ENCODE data around the gene SPON1.
"Not testable (repeated sequence)": the region's sequence is repeated elsewhere in the genome, so short reads cannot be mapped to it uniquely, and the experiment has no call there.

SPON1 gene

GRCh38 chr11:14262271-14262846 is 299.8 kb downstream of the SPON1 start:
- H3K4me1 ChIP-seq (ENCODE audit: control insufficient read depth, insufficient read depth, low read length): peaks cover 54% of the 10 kb centered on the region
- no peaks in the 10 kb centered on the region for H3K9me3 ChIP-seq (ENCODE audit: control insufficient read depth, low read length)
- no peaks in the 10 kb centered on the region for H3K27me3 ChIP-seq (replicated peaks; ENCODE audit: control insufficient read depth, insufficient read depth, low read length)
- no peak overlapping the region for H3K4me3 ChIP-seq (ENCODE audit: low read length)
- no peak overlapping the region for H3K9ac ChIP-seq (ENCODE audit: low read length)
- no peak for DNase-seq (ENCODE audit: low read depth)
- peaks cover 28% of the 10 kb centered on the region for H3K36me3 ChIP-seq (ENCODE audit: control insufficient read depth, insufficient read depth, low read length, severe bottlenecking)

GRCh38 chr11:14264966-14265365 is 302.4 kb downstream of the SPON1 start:
- Histone ChIP-seq H3K4me3 (ENCODE audit: low read length) (no peak overlapping the region), H3K27me3 (replicated peaks; ENCODE audit: control insufficient read depth, insufficient read depth, low read length) (no peaks in the 10 kb centered on the region), H3K4me1 (ENCODE audit: control insufficient read depth, insufficient read depth, low read length) (peaks cover 48% of the 10 kb centered on the region), H3K9me3 (ENCODE audit: control insufficient read depth, low read length) (no peaks in the 10 kb centered on the region), H3K36me3 (ENCODE audit: control insufficient read depth, insufficient read depth, low read length, severe bottlenecking) (peaks cover 28% of the 10 kb centered on the region), H3K9ac (ENCODE audit: low read length) (no peak overlapping the region)
- no peak for DNase-seq (ENCODE audit: low read depth)

GRCh38 chr11:14266622-14267021 is 304.1 kb downstream of the SPON1 start:
- Histone ChIP-seq H3K36me3 (ENCODE audit: control insufficient read depth, insufficient read depth, low read length, severe bottlenecking) (peaks cover 34% of the 10 kb centered on the region), H3K4me1 (ENCODE audit: control insufficient read depth, insufficient read depth, low read length) (peaks cover 33% of the 10 kb centered on the region), H3K27me3 (replicated peaks; ENCODE audit: control insufficient read depth, insufficient read depth, low read length) (no peaks in the 10 kb centered on the region), H3K9me3 (ENCODE audit: control insufficient read depth, low read length) (no peaks in the 10 kb centered on the region), H3K9ac (ENCODE audit: low read length) (no peak overlapping the region), H3K4me3 (ENCODE audit: low read length) (no peak overlapping the region)
- DNase-seq (ENCODE audit: low read depth): no peak

GRCh38 chr11:14267861-14268635 is 305.5 kb downstream of the SPON1 start:
- Histone ChIP-seq H3K9ac (ENCODE audit: low read length) (no peak overlapping the region), H3K36me3 (ENCODE audit: control insufficient read depth, insufficient read depth, low read length, severe bottlenecking) (peaks cover 37% of the 10 kb centered on the region), H3K4me3 (ENCODE audit: low read length) (no peak overlapping the region)

GRCh38 chr11:14269692-14270573 is 307.4 kb downstream of the SPON1 start:
- DNase-seq (ENCODE audit: low read depth): no peak
- peaks cover 23% of the 10 kb centered on the region for H3K4me1 ChIP-seq (ENCODE audit: control insufficient read depth, insufficient read depth, low read length)
- no peaks in the 10 kb centered on the region for H3K27me3 ChIP-seq (replicated peaks; ENCODE audit: control insufficient read depth, insufficient read depth, low read length)
- no peak overlapping the region for H3K9ac ChIP-seq (ENCODE audit: low read length)
- H3K9me3 ChIP-seq (ENCODE audit: control insufficient read depth, low read length): no peaks in the 10 kb centered on the region
- H3K36me3 ChIP-seq (ENCODE audit: control insufficient read depth, insufficient read depth, low read length, severe bottlenecking): peaks cover 32% of the 10 kb centered on the region
- H3K4me3 ChIP-seq (ENCODE audit: low read length): no peak overlapping the region

More at GRCh38 chr11:14267861-14268635, 305.5 kb downstream of the SPON1 start:
- H3K4me1 ChIP-seq (ENCODE audit: control insufficient read depth, insufficient read depth, low read length): peaks cover 22% of the 10 kb centered on the region
- H3K9me3 ChIP-seq (ENCODE audit: control insufficient read depth, low read length): no peaks in the 10 kb centered on the region
- no peaks in the 10 kb centered on the region for H3K27me3 ChIP-seq (replicated peaks; ENCODE audit: control insufficient read depth, insufficient read depth, low read length)
- peak; percentile 80 for DNase-seq (ENCODE audit: low read depth)

- H3K36me3 ChIP-seq (ENCODE audit: control insufficient read depth, insufficient read depth, low read length, severe bottlenecking): peaks cover 22% of the 10 kb centered on the region
- no peaks in the 10 kb centered on the region for H3K27me3 ChIP-seq (replicated peaks; ENCODE audit: control insufficient read depth, insufficient read depth, low read length)
- H3K9ac ChIP-seq (ENCODE audit: low read length): no peak overlapping the region
- H3K9me3 ChIP-seq (ENCODE audit: control insufficient read depth, low read length): no peaks in the 10 kb centered on the region
- peaks cover 32% of the 10 kb centered on the region for H3K4me1 ChIP-seq (ENCODE audit: control insufficient read depth, insufficient read depth, low read length)
- no peak overlapping the region for H3K4me3 ChIP-seq (ENCODE audit: low read length)
- DNase-seq (ENCODE audit: low read depth): no peak
These were observed 308.4 kb downstream of the SPON1 start for GRCh38 chr11:14270690-14271542.

GRCh38 chr11:14273895-14274294 is 311.4 kb downstream of the SPON1 start:
- no peak overlapping the region for H3K4me3 ChIP-seq (ENCODE audit: low read length)
- H3K27me3 ChIP-seq (replicated peaks; ENCODE audit: control insufficient read depth, insufficient read depth, low read length): no peaks in the 10 kb centered on the region
- H3K9ac ChIP-seq (ENCODE audit: low read length): no peak overlapping the region
- peak; percentile 53 for DNase-seq (ENCODE audit: low read depth)
- no peaks in the 10 kb centered on the region for H3K9me3 ChIP-seq (ENCODE audit: control insufficient read depth, low read length)
- peaks cover 18% of the 10 kb centered on the region for H3K36me3 ChIP-seq (ENCODE audit: control insufficient read depth, insufficient read depth, low read length, severe bottlenecking)
- H3K4me1 ChIP-seq (ENCODE audit: control insufficient read depth, insufficient read depth, low read length): peaks cover 24% of the 10 kb centered on the region

GRCh38 chr11:14275076-14275475 is 312.6 kb downstream of the SPON1 start:
- peaks cover 29% of the 10 kb centered on the region for H3K36me3 ChIP-seq (ENCODE audit: control insufficient read depth, insufficient read depth, low read length, severe bottlenecking)
- H3K9me3 ChIP-seq (ENCODE audit: control insufficient read depth, low read length): no peaks in the 10 kb centered on the region
- H3K27me3 ChIP-seq (replicated peaks; ENCODE audit: control insufficient read depth, insufficient read depth, low read length): no peaks in the 10 kb centered on the region
- H3K4me3 ChIP-seq (ENCODE audit: low read length): no peak overlapping the region
- peaks cover 27% of the 10 kb centered on the region for H3K4me1 ChIP-seq (ENCODE audit: control insufficient read depth, insufficient read depth, low read length)
- no peak overlapping the region for H3K9ac ChIP-seq (ENCODE audit: low read length)
- DNase-seq (ENCODE audit: low read depth): peak; percentile 62

GRCh38 chr11:14278869-14279268 is 316.3 kb downstream of the SPON1 start:
- Histone ChIP-seq H3K9ac (ENCODE audit: low read length) (peak overlapping the region; percentile 26), H3K36me3 (ENCODE audit: control insufficient read depth, insufficient read depth, low read length, severe bottlenecking) (peaks cover 37% of the 10 kb centered on the region), H3K4me1 (ENCODE audit: control insufficient read depth, insufficient read depth, low read length) (peaks cover 27% of the 10 kb centered on the region)
- peak; percentile 27 for DNase-seq (ENCODE audit: low read depth)
- not testable (repeated sequence) for H3K27me3 ChIP-seq (replicated peaks; ENCODE audit: control insufficient read depth, insufficient read depth, low read length); H3K9me3 ChIP-seq (ENCODE audit: control insufficient read depth, low read length); H3K4me3 ChIP-seq (ENCODE audit: low read length)

- DNase-seq (ENCODE audit: low read depth): peak; percentile 88
- H3K9ac ChIP-seq (ENCODE audit: low read length): peak overlapping the region; percentile 61
- H3K9me3 ChIP-seq (ENCODE audit: control insufficient read depth, low read length): no peaks in the 10 kb centered on the region
- peak overlapping the region; percentile 58 for H3K4me3 ChIP-seq (ENCODE audit: low read length)
- peaks cover 14% of the 10 kb centered on the region for H3K4me1 ChIP-seq (ENCODE audit: control insufficient read depth, insufficient read depth, low read length)
- H3K27me3 ChIP-seq (replicated peaks; ENCODE audit: control insufficient read depth, insufficient read depth, low read length): no peaks in the 10 kb centered on the region
- H3K36me3 ChIP-seq (ENCODE audit: control insufficient read depth, insufficient read depth, low read length, severe bottlenecking): peaks cover 68% of the 10 kb centered on the region
These were observed 325.8 kb downstream of the SPON1 start for GRCh38 chr11:14288189-14288935.
